DND-41 (cell line): ENCODE results near the gene HAPLN3.

Experiments
- ATAC-seq: fragments of 200-7000 bp; cut with Tn5 transposase; 3 replicates; pipeline ENCODE4 v1.9.1; 2021; ENCODE audit warnings: low read depth; ENCODE audit not compliant: insufficient read depth
- DNase-seq: peaks from one replicate; pipeline ENCODE4 v3.0.0-alpha.2; 2020
- H2AFZ ChIP-seq: 2 replicates; pipeline ENCODE4 v1.6.0; 2012; ENCODE audit warnings: low read depth, low read length
- H3K27ac ChIP-seq: 2 replicates; pipeline ENCODE4 v1.5.1; 2012; ENCODE audit warnings: low read length, inconsistent platforms
- H3K27me3 ChIP-seq: fragments of 200-600 bp; sonication (generic); 2 replicates; pipeline ENCODE4 v1.6.0; 2012; ENCODE audit warnings: low read length, mild to moderate bottlenecking, inconsistent platforms; ENCODE audit not compliant: insufficient read depth, poor library complexity
- H3K36me3 ChIP-seq: 2 replicates; pipeline ENCODE4 v1.5.1; 2012; ENCODE audit warnings: low read length, inconsistent platforms; ENCODE audit not compliant: insufficient read depth
- H3K4me1 ChIP-seq: 2 replicates; pipeline ENCODE4 v1.5.1; 2012; ENCODE audit warnings: mild to moderate bottlenecking, low read length; ENCODE audit not compliant: insufficient read depth
- H3K4me2 ChIP-seq: 2 replicates; pipeline ENCODE4 v1.6.0; 2012; ENCODE audit warnings: mild to moderate bottlenecking, moderate library complexity, low read length, inconsistent platforms; ENCODE audit not compliant: insufficient read depth
- H3K4me3 ChIP-seq, 2 experiments: fragments of 200-600 bp in 1 of 2; shearing (Covaris generic) in 1 of 2; 2 replicates each; pipeline ENCODE4 v1.5.1; 2012 to 2016; ENCODE audit warnings: inconsistent platforms in 2 of 2, low read length in 2 of 2, mild to moderate bottlenecking in 2 of 2, low read depth in 1 of 2, moderate library complexity in 1 of 2
- H3K79me2 ChIP-seq: 2 replicates; pipeline ENCODE4 v1.6.0; 2012; ENCODE audit warnings: low read length, inconsistent platforms; ENCODE audit not compliant: insufficient read depth
- H3K9ac ChIP-seq: 2 replicates; pipeline ENCODE4 v1.6.0; 2012; ENCODE audit warnings: low read depth, mild to moderate bottlenecking, inconsistent platforms, low read length, moderate library complexity
- H3K9me3 ChIP-seq: 2 replicates; pipeline ENCODE4 v1.5.1; 2012; ENCODE audit warnings: low read length, moderate library complexity, mild to moderate bottlenecking, inconsistent platforms; ENCODE audit not compliant: insufficient read depth, severe bottlenecking
- H4K20me1 ChIP-seq: 2 replicates; pipeline ENCODE4 v1.6.0; 2012; ENCODE audit warnings: low read length; ENCODE audit not compliant: insufficient read depth
- CTCF ChIP-seq: IDR thresholded peaks from 2 replicates; pipeline ENCODE4 v1.5.1; 2012; ENCODE audit warnings: borderline replicate concordance, low read length, moderate library complexity, mild to moderate bottlenecking; ENCODE audit not compliant: poor library complexity, severe bottlenecking; ENCODE audit errors: extremely low read depth
- EZH2 ChIP-seq: IDR thresholded peaks from 3 replicates; pipeline ENCODE4 v1.6.1; 2012; ENCODE audit warnings: borderline replicate concordance, low read depth, mild to moderate bottlenecking, moderate library complexity, low read length, inconsistent platforms; ENCODE audit not compliant: severe bottlenecking

HAPLN3 gene

DNA sequence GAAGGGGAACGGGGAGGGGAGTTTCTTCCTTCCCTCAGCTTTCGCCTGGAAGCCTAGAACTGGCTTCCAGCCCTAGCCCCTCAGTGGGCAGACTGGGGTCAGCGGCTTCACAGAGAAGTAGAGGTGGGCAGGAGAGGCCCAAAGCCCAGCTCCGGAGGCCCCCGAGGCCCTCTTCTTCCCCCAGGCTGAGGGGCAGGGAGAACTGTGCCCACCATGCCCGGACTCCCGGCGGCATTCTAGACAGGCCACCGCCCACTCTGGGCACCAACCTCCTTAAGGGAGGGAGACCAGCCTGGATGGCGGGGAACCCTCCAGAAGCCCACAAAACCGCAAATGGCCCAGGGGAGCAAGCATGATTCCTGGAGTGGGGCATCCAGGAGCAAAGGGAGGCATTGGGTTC lies 17.9 kb downstream of the HAPLN3 start:
- H3K4me2 ChIP-seq: no peak overlapping the region

GRCh38 chr15:88876573-88876972 lies 18.8 kb downstream of the HAPLN3 start:
- Histone ChIP-seq H3K9ac (no peak overlapping the region), H2AFZ (no peak overlapping the region), H3K36me3 (no peaks in the 10 kb centered on the region), H3K9me3 (no peaks in the 10 kb centered on the region), H4K20me1 (no peaks in the 10 kb centered on the region; the same call in 1 of the 2 replicates), H3K4me1 (no peaks in the 10 kb centered on the region), H3K27me3 (no peaks in the 10 kb centered on the region), H3K27ac (no peak overlapping the region), H3K4me2 (no peak overlapping the region), H3K4me3 (no peak overlapping the region), H3K79me2 (no peaks in the 10 kb centered on the region)
- TF ChIP-seq EZH2 (no peak), CTCF (no peak)
- no peak for ATAC-seq
- DNase-seq: no peak

More for the DNA sequence above, 17.9 kb downstream of the HAPLN3 start:
- Histone ChIP-seq H3K27me3 (no peaks in the 10 kb centered on the region), H2AFZ (no peak overlapping the region), H3K4me3 (no peak overlapping the region), H3K36me3 (no peaks in the 10 kb centered on the region), H3K27ac (no peak overlapping the region), H3K9ac (no peak overlapping the region), H4K20me1 (no peaks in the 10 kb centered on the region; the same call in 1 of the 2 replicates), H3K79me2 (no peaks in the 10 kb centered on the region), H3K9me3 (no peaks in the 10 kb centered on the region), H3K4me1 (no peaks in the 10 kb centered on the region)
- ATAC-seq (no peak), DNase-seq (no peak)
- TF ChIP-seq CTCF: no peak
- no peak for TF ChIP-seq EZH2

- TF ChIP-seq EZH2: no peak
- TF ChIP-seq CTCF: no peak
- Histone ChIP-seq H3K4me1 (no peaks in the 10 kb centered on the region), H3K4me2 (no peak overlapping the region), H3K9ac (no peak overlapping the region), H3K27me3 (peaks cover 4% of the 10 kb centered on the region), H3K9me3 (no peaks in the 10 kb centered on the region), H4K20me1 (no peaks in the 10 kb centered on the region; the same call in 1 of the 2 replicates), H2AFZ (no peak overlapping the region), H3K79me2 (no peaks in the 10 kb centered on the region), H3K4me3 (no peak overlapping the region), H3K36me3 (no peaks in the 10 kb centered on the region), H3K27ac (no peak overlapping the region)
- no peak for ATAC-seq
- DNase-seq: no peak
These were observed 20.7 kb downstream of the HAPLN3 start for GRCh38 chr15:88874684-88875083.

- Histone ChIP-seq H3K4me2 (no peak overlapping the region), H3K27ac (no peak overlapping the region), H3K79me2 (no peaks in the 10 kb centered on the region), H2AFZ (no peak overlapping the region), H3K27me3 (peaks cover 4% of the 10 kb centered on the region), H3K9me3 (no peaks in the 10 kb centered on the region), H3K9ac (no peak overlapping the region), H4K20me1 (no peaks in the 10 kb centered on the region; the same call in 1 of the 2 replicates), H3K4me1 (no peaks in the 10 kb centered on the region), H3K4me3 (no peak overlapping the region), H3K36me3 (no peaks in the 10 kb centered on the region)
- ATAC-seq (no peak), DNase-seq (no peak)
- TF ChIP-seq EZH2 (no peak), CTCF (no peak)
These were observed 21.1 kb downstream of the HAPLN3 start for GRCh38 chr15:88874275-88874674.
